Measurements from ENCODE around the gene PRMT9.

The PRMT9 gene

GRCh38 chr4:147691820-147692219 is 7.9 kb upstream of the PRMT9 start:
- in situ Hi-C loops (cut with HindIII; ENCODE audit: low pct_ligation_motif_present, low sequenced_read_pairs), result no loop called here
- Histone ChIP-seq H3K4me3 (ENCODE audit: low read depth, low read length) (no peak overlapping the region), H3K27me3 (replicated peaks) (no peaks in the 10 kb centered on the region), H3K36me3 (replicated peaks) (no peaks in the 10 kb centered on the region), H3K27ac (no peak overlapping the region)
- TF ChIP-seq, protein P1, sequence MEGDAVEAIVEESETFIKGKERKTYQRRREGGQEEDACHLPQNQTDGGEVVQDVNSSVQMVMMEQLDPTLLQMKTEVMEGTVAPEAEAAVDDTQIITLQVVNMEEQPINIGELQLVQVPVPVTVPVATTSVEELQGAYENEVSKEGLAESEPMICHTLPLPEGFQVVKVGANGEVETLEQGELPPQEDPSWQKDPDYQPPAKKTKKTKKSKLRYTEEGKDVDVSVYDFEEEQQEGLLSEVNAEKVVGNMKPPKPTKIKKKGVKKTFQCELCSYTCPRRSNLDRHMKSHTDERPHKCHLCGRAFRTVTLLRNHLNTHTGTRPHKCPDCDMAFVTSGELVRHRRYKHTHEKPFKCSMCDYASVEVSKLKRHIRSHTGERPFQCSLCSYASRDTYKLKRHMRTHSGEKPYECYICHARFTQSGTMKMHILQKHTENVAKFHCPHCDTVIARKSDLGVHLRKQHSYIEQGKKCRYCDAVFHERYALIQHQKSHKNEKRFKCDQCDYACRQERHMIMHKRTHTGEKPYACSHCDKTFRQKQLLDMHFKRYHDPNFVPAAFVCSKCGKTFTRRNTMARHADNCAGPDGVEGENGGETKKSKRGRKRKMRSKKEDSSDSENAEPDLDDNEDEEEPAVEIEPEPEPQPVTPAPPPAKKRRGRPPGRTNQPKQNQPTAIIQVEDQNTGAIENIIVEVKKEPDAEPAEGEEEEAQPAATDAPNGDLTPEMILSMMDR (IDR thresholded peaks at IDR 0.05; ENCODE audit: low read depth, low read length, missing control alignments), result no peak
- no peak for DNase-seq

- in situ Hi-C loops (cut with HindIII; ENCODE audit: low pct_ligation_motif_present, low sequenced_read_pairs), result no loop called here
- no peak overlapping the region for H3K4me3 ChIP-seq (ENCODE audit: low read depth, low read length)
- H3K36me3 ChIP-seq (replicated peaks), result no peaks in the 10 kb centered on the region
- TF ChIP-seq, protein P1 (IDR thresholded peaks at IDR 0.05; ENCODE audit: low read depth, low read length, missing control alignments), result no peak
- H3K27ac ChIP-seq, result no peak overlapping the region
- H3K27me3 ChIP-seq (replicated peaks), result no peaks in the 10 kb centered on the region
- DNase-seq, result no peak
Observed at GRCh38 chr4:147689067-147689466, 5.1 kb upstream of the PRMT9 start.

DNA sequence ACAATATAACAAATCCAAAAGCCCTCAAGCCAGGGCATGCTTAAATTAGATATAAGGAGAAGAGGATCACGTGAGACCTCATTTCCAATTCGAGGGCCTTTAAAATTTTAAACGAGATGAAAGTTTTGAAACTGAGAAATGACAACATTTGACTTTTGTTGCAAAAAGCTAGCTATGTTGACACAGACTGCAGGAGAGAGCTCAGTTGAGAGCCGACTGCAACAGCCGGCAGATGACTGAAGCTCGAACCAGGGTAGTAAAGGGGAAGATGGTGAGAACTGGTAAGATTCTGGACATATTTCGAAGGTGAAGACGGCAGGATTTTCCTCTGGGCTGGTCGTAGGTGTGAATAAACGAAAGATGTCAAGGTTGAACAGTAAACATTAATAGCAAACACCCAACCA is 773 bp downstream of the PRMT9 start:
- Histone ChIP-seq H3K4me3 (ENCODE audit: low read depth, low read length) (peak overlapping the region; percentile 97), H3K36me3 (replicated peaks) (peaks cover 3% of the 10 kb centered on the region), H3K27me3 (replicated peaks) (no peaks in the 10 kb centered on the region), H3K27ac (peak overlapping the region; percentile 88)
- in situ Hi-C loops (cut with HindIII; ENCODE audit: low pct_ligation_motif_present, low sequenced_read_pairs), result no loop called here
- TF ChIP-seq, protein P1 (IDR thresholded peaks at IDR 0.05; ENCODE audit: low read depth, low read length, missing control alignments), result no peak
- peak; percentile 17 for DNase-seq

DNA sequence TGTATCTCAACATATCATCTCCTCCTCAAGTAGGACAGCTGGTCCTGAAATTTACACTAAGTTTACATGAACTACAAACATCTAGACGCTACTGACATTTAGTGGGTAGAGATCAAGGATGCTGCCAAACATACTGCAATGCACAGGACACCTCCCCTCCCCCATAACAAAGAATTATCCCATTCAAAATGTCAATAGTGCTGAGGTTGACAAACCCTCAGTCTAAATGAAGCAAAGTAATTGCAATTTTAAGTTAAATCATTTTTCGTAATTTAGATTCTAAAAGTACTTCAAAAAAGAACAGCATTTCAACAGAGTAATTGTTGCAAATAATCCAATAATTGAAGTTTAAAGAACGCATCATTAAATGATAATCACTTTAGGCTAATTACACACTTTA is 1.2 kb downstream of the PRMT9 start:
- H3K4me3 ChIP-seq (ENCODE audit: low read depth, low read length), result peak overlapping the region; percentile 97
- H3K27ac ChIP-seq, result no peak overlapping the region
- no peak for DNase-seq
- no peaks in the 10 kb centered on the region for H3K27me3 ChIP-seq (replicated peaks)
- in situ Hi-C loops (cut with HindIII; ENCODE audit: low pct_ligation_motif_present, low sequenced_read_pairs), result no loop called here
- H3K36me3 ChIP-seq (replicated peaks), result peaks cover 3% of the 10 kb centered on the region
- TF ChIP-seq, protein P1 (IDR thresholded peaks at IDR 0.05; ENCODE audit: low read depth, low read length, missing control alignments), result no peak

GRCh38 chr4:147678796-147679549 is 5.0 kb downstream of the PRMT9 start:
- Histone ChIP-seq H3K4me3 (ENCODE audit: low read depth, low read length) (no peak overlapping the region), H3K27me3 (replicated peaks) (no peaks in the 10 kb centered on the region), H3K36me3 (replicated peaks) (peaks cover 3% of the 10 kb centered on the region), H3K27ac (no peak overlapping the region)
- DNase-seq, result no peak
- in situ Hi-C loops (cut with HindIII; ENCODE audit: low pct_ligation_motif_present, low sequenced_read_pairs), result no loop called here
- TF ChIP-seq, protein P1 (IDR thresholded peaks at IDR 0.05; ENCODE audit: low read depth, low read length, missing control alignments), result no peak

- Histone ChIP-seq H3K36me3 (replicated peaks) (peaks cover 3% of the 10 kb centered on the region), H3K27ac (no peak overlapping the region), H3K27me3 (replicated peaks) (no peaks in the 10 kb centered on the region), H3K4me3 (ENCODE audit: low read depth, low read length) (no peak overlapping the region)
- DNase-seq, result no peak
- in situ Hi-C loops (cut with HindIII; ENCODE audit: low pct_ligation_motif_present, low sequenced_read_pairs), result no loop called here
- TF ChIP-seq, protein P1 (IDR thresholded peaks at IDR 0.05; ENCODE audit: low read depth, low read length, missing control alignments), result no peak
Observed at GRCh38 chr4:147678106-147678505, 5.9 kb downstream of the PRMT9 start.

All from brain microvascular endothelial cell (primary cell).